ENCODE measurements around the gene DUSP23.

DUSP23 gene

DNA sequence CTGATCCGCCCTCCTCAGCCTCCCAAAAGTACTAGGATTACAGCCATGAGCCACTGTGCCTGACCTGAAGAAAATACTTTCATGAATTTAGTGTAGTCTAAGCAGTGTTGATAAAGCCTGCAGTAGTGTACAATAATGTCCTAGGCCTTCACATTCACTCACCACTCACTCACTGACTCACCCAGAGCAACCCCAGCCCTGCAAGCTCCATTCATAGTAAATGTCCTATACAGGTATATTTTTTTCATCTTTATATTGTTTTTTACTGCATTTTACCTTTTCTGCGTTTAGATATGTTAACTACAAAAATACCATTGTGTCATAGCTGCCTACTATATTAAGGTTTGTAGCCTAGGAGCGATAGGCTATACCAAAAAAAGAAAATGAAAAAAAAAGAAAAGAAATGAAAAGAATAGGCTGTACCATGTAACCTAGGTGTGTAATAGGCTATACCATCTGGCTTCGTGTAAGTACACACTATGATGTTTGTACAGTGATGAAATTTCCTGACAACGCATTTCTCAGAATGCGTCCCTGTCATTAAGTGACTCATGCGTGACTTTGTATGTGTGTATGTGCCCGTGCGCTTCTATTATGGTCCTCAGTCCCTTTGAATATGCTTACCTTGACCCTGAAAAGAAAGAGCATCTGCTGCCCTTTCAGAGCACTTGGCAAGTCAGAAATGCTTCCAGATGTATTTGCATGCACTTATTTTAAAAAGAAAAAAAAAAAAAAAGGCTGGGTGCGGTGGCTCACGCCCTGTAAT, 36.7 kb downstream of the DUSP23 start:
- Histone ChIP-seq H3K4me3 (ENCODE audit: low read depth in 1 of 2, low read length in 2 of 2) (no peak overlapping the region), H3K27ac (ENCODE audit: low read length) (no peak overlapping the region), H3K9me3 (ENCODE audit: control insufficient read depth in 1 of 2, low read length in 2 of 2) (no peaks in the 10 kb centered on the region), H3K4me1 (ENCODE audit: control insufficient read depth in 1 of 2, insufficient read depth in 2 of 2, low read length in 2 of 2) (no peaks in the 10 kb centered on the region), H3K27me3 (ENCODE audit: low read depth, low read length) (no peaks in the 10 kb centered on the region), H3K36me3 (ENCODE audit: control insufficient read depth in 1 of 2, insufficient read depth in 2 of 2, low read length in 2 of 2) (no peaks in the 10 kb centered on the region)

DNA sequence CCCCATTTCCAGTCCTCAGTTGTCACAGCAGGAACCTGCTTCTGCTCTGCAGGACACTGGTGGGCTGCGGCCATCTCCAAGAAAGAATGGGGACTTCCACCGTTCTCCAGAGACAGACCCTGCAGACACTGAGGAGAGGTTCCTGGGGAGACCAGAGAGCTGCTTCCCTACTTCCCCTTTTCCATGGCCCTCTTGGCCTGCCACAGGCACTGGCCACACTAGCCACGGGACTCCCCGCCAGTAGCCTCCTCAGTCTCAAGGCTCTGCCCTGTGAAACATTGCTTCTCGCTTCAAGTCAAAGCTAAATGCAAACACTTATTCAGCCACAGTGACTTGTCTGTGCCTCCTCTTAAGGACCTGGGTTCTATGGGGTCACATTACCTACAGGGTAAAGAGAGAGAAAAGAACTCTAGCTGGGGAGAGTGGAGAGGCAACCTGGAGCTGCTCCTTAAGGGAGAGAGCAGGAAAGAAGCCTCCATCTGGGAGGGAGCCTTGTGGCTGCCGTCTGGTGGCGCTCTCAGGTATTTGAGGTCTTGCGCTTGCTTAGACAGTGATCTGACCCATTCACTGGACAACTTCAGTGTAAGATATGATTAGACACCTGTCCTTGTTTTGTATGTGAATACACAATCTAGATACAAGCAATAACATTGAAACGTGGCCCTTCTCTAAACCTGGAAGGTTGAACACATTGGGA, 40.6 kb downstream of the DUSP23 start:
- Histone ChIP-seq H3K9me3 (ENCODE audit: control insufficient read depth in 1 of 2, low read length in 2 of 2) (no peaks in the 10 kb centered on the region), H3K27me3 (ENCODE audit: low read depth, low read length) (no peaks in the 10 kb centered on the region), H3K36me3 (ENCODE audit: control insufficient read depth in 1 of 2, insufficient read depth in 2 of 2, low read length in 2 of 2) (no peaks in the 10 kb centered on the region), H3K4me1 (ENCODE audit: control insufficient read depth in 1 of 2, insufficient read depth in 2 of 2, low read length in 2 of 2) (no peaks in the 10 kb centered on the region), H3K27ac (ENCODE audit: low read length) (no peak overlapping the region), H3K4me3 (ENCODE audit: low read depth in 1 of 2, low read length in 2 of 2) (no peak overlapping the region)

DNA sequence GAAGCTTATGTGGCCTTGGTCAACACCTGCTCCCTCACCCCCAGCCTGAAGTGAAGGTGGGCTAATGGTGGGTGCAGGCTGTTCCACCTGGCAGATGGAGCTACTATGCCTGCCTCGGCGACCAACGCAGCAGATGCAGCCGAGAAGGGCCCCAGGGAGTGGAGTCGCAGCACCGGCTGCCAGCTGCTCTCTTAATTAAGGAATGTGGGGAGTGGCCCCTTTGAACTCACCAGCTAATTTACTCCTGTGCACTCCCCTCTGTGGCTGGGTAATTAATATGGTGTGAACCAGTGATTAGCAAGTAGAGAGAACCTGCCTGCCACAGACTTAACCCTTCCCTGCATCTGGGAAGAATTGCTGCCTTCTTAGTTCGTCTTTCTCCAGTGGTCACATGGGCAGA, 42.6 kb downstream of the DUSP23 start:
- no peaks in the 10 kb centered on the region for H3K4me1 ChIP-seq (ENCODE audit: control insufficient read depth in 1 of 2, insufficient read depth in 2 of 2, low read length in 2 of 2)
- no peak overlapping the region for H3K27ac ChIP-seq (ENCODE audit: low read length)
- no peak overlapping the region for H3K4me3 ChIP-seq (ENCODE audit: low read depth in 1 of 2, low read length in 2 of 2)
- H3K36me3 ChIP-seq (ENCODE audit: control insufficient read depth in 1 of 2, insufficient read depth in 2 of 2, low read length in 2 of 2) = no peaks in the 10 kb centered on the region
- H3K9me3 ChIP-seq (ENCODE audit: control insufficient read depth in 1 of 2, low read length in 2 of 2) = no peaks in the 10 kb centered on the region
- no peaks in the 10 kb centered on the region for H3K27me3 ChIP-seq (ENCODE audit: low read depth, low read length)

DNA sequence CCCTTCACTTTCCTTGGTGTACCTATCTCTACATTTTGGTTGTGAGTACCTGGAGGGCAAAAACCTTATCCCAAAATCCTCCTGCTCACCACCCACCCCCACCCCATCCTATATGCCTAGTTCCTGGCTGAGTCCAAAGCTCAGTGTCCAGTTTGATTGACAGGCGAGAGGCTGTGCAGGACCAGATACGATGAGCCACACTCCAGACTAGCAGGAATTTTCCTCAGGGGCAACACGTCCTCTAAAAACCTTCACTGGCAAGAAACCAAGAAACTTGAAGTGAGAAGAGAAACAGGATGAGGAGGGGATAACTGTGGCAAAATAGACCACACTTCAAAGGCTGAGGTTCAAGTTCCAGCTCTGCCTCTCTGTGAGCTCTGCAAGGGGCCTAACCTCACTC, 44.8 kb downstream of the DUSP23 start:
- Histone ChIP-seq H3K4me3 (ENCODE audit: low read depth in 1 of 2, low read length in 2 of 2) (no peak overlapping the region), H3K4me1 (ENCODE audit: control insufficient read depth in 1 of 2, insufficient read depth in 2 of 2, low read length in 2 of 2) (peaks cover 0 to 4% of the 10 kb centered on the region in 2 donors), H3K27me3 (ENCODE audit: low read depth, low read length) (no peaks in the 10 kb centered on the region), H3K27ac (ENCODE audit: low read length) (no peak overlapping the region), H3K36me3 (ENCODE audit: control insufficient read depth in 1 of 2, insufficient read depth in 2 of 2, low read length in 2 of 2) (no peaks in the 10 kb centered on the region), H3K9me3 (ENCODE audit: control insufficient read depth in 1 of 2, low read length in 2 of 2) (no peaks in the 10 kb centered on the region)

DNA sequence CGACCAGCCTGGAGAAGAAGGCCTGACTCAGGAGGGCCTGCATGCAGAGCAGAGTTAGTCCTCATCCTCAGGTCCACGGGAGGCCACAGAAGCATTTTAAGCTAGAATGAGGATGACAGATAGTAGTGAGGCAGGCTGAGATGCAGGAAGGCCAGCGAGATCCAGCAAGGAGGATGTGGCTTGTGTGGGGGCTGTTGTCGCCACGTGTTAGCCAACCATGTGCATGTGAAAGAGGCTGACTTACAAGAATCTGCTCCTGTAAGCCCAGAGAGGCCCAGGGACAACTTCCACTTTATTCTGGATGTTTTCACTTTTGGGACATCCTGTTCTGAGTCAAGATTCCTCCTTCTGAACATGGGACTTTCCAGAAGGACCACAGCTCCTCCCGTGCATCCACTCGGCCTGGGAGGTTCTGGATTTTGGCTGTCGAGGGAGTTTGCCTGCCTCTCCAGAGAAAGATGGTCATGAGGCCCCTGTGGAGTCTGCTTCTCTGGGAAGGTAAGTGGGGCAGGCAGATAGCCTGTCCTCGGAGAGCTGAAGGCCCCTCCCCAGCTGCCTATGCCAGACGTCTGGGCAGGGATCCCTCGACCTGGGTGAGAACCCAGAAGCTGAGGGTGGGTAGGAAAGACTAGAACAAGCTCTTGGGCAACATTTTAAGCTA, 45.8 kb downstream of the DUSP23 start, which contains the start of gene SLAMF8:
TSS of gene SLAMF8 (plus strand) at position 433 of the 661 bp plus-strand sequence. CDS start at position 459, 26 bp downstream.
- Histone ChIP-seq H3K27ac (ENCODE audit: low read length) (no peak within 1 kb of the TSS), H3K9me3 (ENCODE audit: control insufficient read depth in 1 of 2, low read length in 2 of 2) (no peaks in the 10 kb centered on the region), H3K4me3 (ENCODE audit: low read depth in 1 of 2, low read length in 2 of 2) (peak within 1 kb of the TSS in 1 of 2 donors; percentile 17)

DNA sequence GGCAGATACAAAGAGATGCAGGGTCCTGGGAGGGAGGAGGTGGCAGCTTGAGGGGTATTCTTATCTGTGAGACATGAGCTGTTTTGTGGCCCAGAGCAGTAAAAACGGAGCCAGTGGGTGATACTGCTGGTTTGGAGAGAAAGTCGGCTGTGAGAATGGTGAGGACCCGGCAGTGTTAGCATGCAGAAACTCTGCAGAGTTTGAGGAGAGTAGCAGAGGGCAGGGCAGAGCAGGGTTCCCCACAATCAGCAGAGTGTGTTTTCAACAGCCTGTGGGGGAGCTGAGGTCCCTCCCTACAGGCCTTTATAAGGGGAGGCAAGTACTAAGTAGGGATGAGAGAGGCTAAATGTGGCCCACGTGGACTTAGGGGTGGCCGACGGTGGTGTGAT, 46.3 kb downstream of the DUSP23 start:
- Histone ChIP-seq H3K4me3 (ENCODE audit: low read depth in 1 of 2, low read length in 2 of 2) (peak overlapping the region in 1 of 2 donors; percentile 17), H3K36me3 (ENCODE audit: control insufficient read depth in 1 of 2, insufficient read depth in 2 of 2, low read length in 2 of 2) (no peaks in the 10 kb centered on the region)

More for the DNA sequence above, 45.8 kb downstream of the DUSP23 start, which contains the start of gene SLAMF8:
- H3K27me3 ChIP-seq (ENCODE audit: low read depth, low read length) = no peaks in the 10 kb centered on the region
- peaks cover 0 to 4% of the 10 kb centered on the region in 2 donors for H3K4me1 ChIP-seq (ENCODE audit: control insufficient read depth in 1 of 2, insufficient read depth in 2 of 2, low read length in 2 of 2)
- no peaks in the 10 kb centered on the region for H3K36me3 ChIP-seq (ENCODE audit: control insufficient read depth in 1 of 2, insufficient read depth in 2 of 2, low read length in 2 of 2)

DNA sequence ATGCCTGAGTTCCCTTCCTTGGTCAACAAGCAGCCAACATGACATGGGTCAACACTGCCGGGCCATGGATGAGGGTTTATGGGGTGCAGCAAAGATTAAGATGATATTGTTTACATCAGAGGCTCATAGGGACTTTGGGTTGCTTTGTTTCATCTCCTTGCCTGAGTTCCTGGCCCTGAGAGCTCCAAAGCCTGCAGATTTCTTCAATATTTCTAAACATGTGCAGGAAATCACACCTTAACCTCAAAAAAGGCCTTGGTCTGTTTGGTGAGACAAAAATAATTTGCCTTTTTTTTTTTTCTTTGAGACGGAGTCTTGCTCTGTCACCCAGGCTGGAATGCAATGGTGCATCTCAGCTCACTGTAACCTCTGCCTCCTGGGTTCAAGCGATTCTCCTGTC, 46.8 kb downstream of the DUSP23 start:
- H3K4me1 ChIP-seq (ENCODE audit: control insufficient read depth in 1 of 2, insufficient read depth in 2 of 2, low read length in 2 of 2) = peaks cover 0 to 4% of the 10 kb centered on the region in 2 donors
- no peaks in the 10 kb centered on the region for H3K9me3 ChIP-seq (ENCODE audit: control insufficient read depth in 1 of 2, low read length in 2 of 2)
- no peak overlapping the region for H3K27ac ChIP-seq (ENCODE audit: low read length)
- no peaks in the 10 kb centered on the region for H3K27me3 ChIP-seq (ENCODE audit: low read depth, low read length)
- no peaks in the 10 kb centered on the region for H3K36me3 ChIP-seq (ENCODE audit: control insufficient read depth in 1 of 2, insufficient read depth in 2 of 2, low read length in 2 of 2)
- peak overlapping the region in 1 of 2 donors; percentile 17 for H3K4me3 ChIP-seq (ENCODE audit: low read depth in 1 of 2, low read length in 2 of 2)

More for the DNA sequence above, 46.3 kb downstream of the DUSP23 start:
- Histone ChIP-seq H3K27ac (ENCODE audit: low read length) (no peak overlapping the region), H3K9me3 (ENCODE audit: control insufficient read depth in 1 of 2, low read length in 2 of 2) (no peaks in the 10 kb centered on the region), H3K4me1 (ENCODE audit: control insufficient read depth in 1 of 2, insufficient read depth in 2 of 2, low read length in 2 of 2) (peaks cover 0 to 4% of the 10 kb centered on the region in 2 donors), H3K27me3 (ENCODE audit: low read depth, low read length) (no peaks in the 10 kb centered on the region)

DNA sequence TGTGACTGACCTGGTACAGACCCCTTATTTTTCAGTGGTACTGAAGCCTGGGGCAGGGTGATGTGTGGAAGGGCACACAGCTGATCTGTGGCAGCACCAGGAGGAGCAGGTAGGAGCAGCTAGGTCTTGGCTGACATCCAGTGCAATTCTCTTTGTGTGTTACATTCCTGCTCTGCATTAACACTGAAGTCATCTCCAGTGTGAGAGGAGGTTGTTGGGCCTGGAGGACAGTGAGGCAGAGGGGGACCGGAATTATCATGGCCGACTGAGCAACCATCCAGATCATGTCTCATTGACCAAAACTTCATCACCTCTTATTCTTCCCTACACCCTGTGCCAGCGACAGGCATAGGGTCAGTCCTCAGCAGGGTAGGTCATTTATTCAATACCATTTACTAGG, 47.4 kb downstream of the DUSP23 start:
- no peaks in the 10 kb centered on the region for H3K9me3 ChIP-seq (ENCODE audit: control insufficient read depth in 1 of 2, low read length in 2 of 2)
- H3K27ac ChIP-seq (ENCODE audit: low read length) = no peak overlapping the region
- peaks cover 0 to 4% of the 10 kb centered on the region in 2 donors for H3K4me1 ChIP-seq (ENCODE audit: control insufficient read depth in 1 of 2, insufficient read depth in 2 of 2, low read length in 2 of 2)
- H3K27me3 ChIP-seq (ENCODE audit: low read depth, low read length) = no peaks in the 10 kb centered on the region
- H3K4me3 ChIP-seq (ENCODE audit: low read depth in 1 of 2, low read length in 2 of 2) = no peak overlapping the region
- H3K36me3 ChIP-seq (ENCODE audit: control insufficient read depth in 1 of 2, insufficient read depth in 2 of 2, low read length in 2 of 2) = no peaks in the 10 kb centered on the region

DNA sequence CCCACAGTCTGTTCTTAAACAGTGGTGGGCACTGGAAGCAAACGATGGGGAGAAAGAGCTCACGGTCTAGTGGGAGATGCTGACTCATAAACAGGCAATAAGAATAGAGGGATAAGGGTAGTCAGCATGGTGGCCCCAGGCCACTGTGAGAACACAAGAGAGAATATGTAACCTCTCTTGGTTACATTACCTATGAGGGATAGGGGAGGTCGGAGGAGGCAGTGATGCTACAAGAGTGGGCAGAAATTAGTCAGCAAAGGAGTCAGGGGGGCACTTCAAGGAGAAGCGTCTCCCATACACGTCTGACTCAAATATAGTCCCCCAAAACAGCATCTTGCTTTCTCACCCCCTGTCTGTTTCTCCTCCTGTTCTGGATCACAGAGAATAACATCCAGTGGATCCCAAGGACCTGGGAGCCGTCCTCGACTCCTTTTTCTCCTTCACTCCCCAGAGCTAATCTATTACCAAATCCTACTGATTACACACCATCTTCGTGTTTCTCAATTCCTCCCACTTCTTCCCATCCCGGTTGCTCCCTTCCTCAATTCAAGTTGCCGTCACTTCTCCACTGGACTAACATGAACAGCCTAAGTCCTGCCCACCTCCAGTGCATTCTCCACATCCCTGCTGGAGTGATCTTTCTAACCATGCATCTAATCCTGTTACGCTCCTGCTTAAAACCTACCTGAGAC, 48.0 kb downstream of the DUSP23 start:
- Histone ChIP-seq H3K4me3 (ENCODE audit: low read depth in 1 of 2, low read length in 2 of 2) (no peak overlapping the region), H3K9me3 (ENCODE audit: control insufficient read depth in 1 of 2, low read length in 2 of 2) (no peaks in the 10 kb centered on the region), H3K4me1 (ENCODE audit: control insufficient read depth in 1 of 2, insufficient read depth in 2 of 2, low read length in 2 of 2) (peaks cover 0 to 4% of the 10 kb centered on the region in 2 donors), H3K36me3 (ENCODE audit: control insufficient read depth in 1 of 2, insufficient read depth in 2 of 2, low read length in 2 of 2) (no peaks in the 10 kb centered on the region), H3K27me3 (ENCODE audit: low read depth, low read length) (no peaks in the 10 kb centered on the region), H3K27ac (ENCODE audit: low read length) (no peak overlapping the region)

DNA sequence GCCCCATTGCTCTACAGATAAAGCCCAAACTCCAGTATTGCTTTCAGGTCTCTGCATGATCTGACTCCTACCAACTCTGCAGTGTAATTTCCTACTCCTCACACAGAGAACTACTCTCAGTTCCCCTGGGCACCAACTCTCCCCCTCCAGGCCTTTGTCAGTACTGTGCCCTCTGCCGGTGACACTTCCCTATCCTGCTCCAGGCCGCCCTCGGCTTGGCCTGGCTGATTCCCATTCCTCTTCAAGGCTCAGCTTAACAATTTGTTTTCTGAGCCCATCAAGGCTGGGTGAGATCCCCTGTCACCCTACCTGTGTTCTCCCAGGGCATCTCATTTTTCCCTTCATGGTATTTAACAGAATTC, 48.5 kb downstream of the DUSP23 start:
- Histone ChIP-seq H3K4me3 (ENCODE audit: low read depth in 1 of 2, low read length in 2 of 2) (no peak overlapping the region), H3K9me3 (ENCODE audit: control insufficient read depth in 1 of 2, low read length in 2 of 2) (no peaks in the 10 kb centered on the region), H3K27ac (ENCODE audit: low read length) (no peak overlapping the region), H3K4me1 (ENCODE audit: control insufficient read depth in 1 of 2, insufficient read depth in 2 of 2, low read length in 2 of 2) (peaks cover 0 to 4% of the 10 kb centered on the region in 2 donors), H3K27me3 (ENCODE audit: low read depth, low read length) (no peaks in the 10 kb centered on the region), H3K36me3 (ENCODE audit: control insufficient read depth in 1 of 2, insufficient read depth in 2 of 2, low read length in 2 of 2) (no peaks in the 10 kb centered on the region)

Measured in muscle layer of duodenum (tissue), 2 donors.